HepG2 (cell line): ENCODE data around the gene S100P. TPM values are rescaled to one million over a fixed set of nuclear protein-coding genes. Genes with fewer than 3 reads are reported as not detected.

ENCODE experiments used
- HNRNPL ChIP-seq: fragments of 200-400 bp; formaldehyde crosslinking; IDR thresholded peaks from 2 replicates; pipeline ENCODE4 v1.6.1; 2017; ENCODE audit warnings: mild to moderate bottlenecking, low read depth, low read length
- MIER3 ChIP-seq: IDR thresholded peaks from 2 replicates; pipeline ENCODE4 v1.6.1; 2016; ENCODE audit warnings: missing compliant biosample characterization, borderline replicate concordance
- PAF1 ChIP-seq: IDR thresholded peaks from 2 replicates; pipeline ENCODE4 v1.6.1; 2016; ENCODE audit warnings: missing genetic modification reagents, missing compliant biosample characterization
- RFXAP ChIP-seq: sonication (generic); formaldehyde crosslinking; IDR thresholded peaks from 2 replicates; pipeline ENCODE4 v1.4.0; 2020; ENCODE audit warnings: missing genetic modification reagents, borderline replicate concordance
- YEATS2 ChIP-seq: sonication (generic); formaldehyde crosslinking; IDR thresholded peaks from 2 replicates; pipeline ENCODE4 v1.4.0; 2020; ENCODE audit warnings: missing genetic modification reagents, borderline replicate concordance
- ZFP36L2 ChIP-seq: sonication (generic); formaldehyde crosslinking; IDR thresholded peaks from 2 replicates; pipeline ENCODE4 v1.4.0; 2020; ENCODE audit warnings: missing genetic modification reagents
- ZMYM3 ChIP-seq: sonication (generic); formaldehyde crosslinking; IDR thresholded peaks from 2 replicates; pipeline ENCODE4 v1.5.1; 2020; ENCODE audit warnings: mild to moderate bottlenecking, missing genetic modification reagents
- ZNF282 ChIP-seq: fragments of 450-650 bp; IDR thresholded peaks from 2 replicates; pipeline ENCODE4 v1.6.1; 2018; ENCODE audit not compliant: partially characterized antibody
- ZNF296 ChIP-seq: sonication (generic); formaldehyde crosslinking; conservative IDR thresholded peaks from 2 replicates; pipeline ENCODE4 v1.5.0; 2020; ENCODE audit warnings: mild to moderate bottlenecking, missing genetic modification reagents
- ZNF329 ChIP-seq: sonication (generic); formaldehyde crosslinking; IDR thresholded peaks from 2 replicates; pipeline ENCODE4 v1.9.0; 2021; ENCODE audit warnings: low read depth, mild to moderate bottlenecking, missing genetic modification reagents
- ZNF670 ChIP-seq: sonication (generic); formaldehyde crosslinking; IDR thresholded peaks from 2 replicates; pipeline ENCODE4 v1.8.0; 2022; ENCODE audit warnings: mild to moderate bottlenecking, missing genetic modification reagents, borderline replicate concordance
- polyA plus RNA-seq, 8 experiments: library from polyadenylated mRNA; depleted of rRNA in 3 of 8; stranded (reverse) in 7 of 8; unstranded in 1 of 8; fragments of >200 nt; fragmentation: Illumina TruSeq in 4 of 8; extraction: Trizol in 4 of 8; gene quantifications; 2 replicates each; pipeline versions ENCODE4 v1.2.1 to v1.2.3, GENCODE V29; 2011 to 2016; ENCODE audit warnings: low read depth in 4 of 8, missing spikeins in 1 of 8, mixed read lengths in 1 of 8; ENCODE audit not compliant: insufficient read depth in 1 of 8
- total RNA-seq, 5 experiments: library from RNA; depleted of rRNA; stranded (reverse); fragments of >200 nt; fragmentation: Illumina TruSeq; extraction: Trizol; gene quantifications; 2 replicates each; pipeline ENCODE4 v1.2.3, GENCODE V29; 2016; ENCODE audit warnings: low read depth in 1 of 5
- TF ChIP-seq, protein P1 (sequence below): sonication (generic); formaldehyde crosslinking; IDR thresholded peaks from 2 replicates; pipeline ENCODE4 v1.4.0; 2020; ENCODE audit warnings: missing genetic modification reagents, mild to moderate bottlenecking, borderline replicate concordance
- TF ChIP-seq, protein P2 (sequence below): sonication (generic); formaldehyde crosslinking; IDR thresholded peaks from 2 replicates; pipeline ENCODE4 v1.8.1; 2023; ENCODE audit warnings: missing genetic modification reagents, inconsistent platforms, borderline replicate concordance
- TF ChIP-seq, protein P3 (sequence below): sonication (generic); formaldehyde crosslinking; IDR thresholded peaks from 2 replicates; pipeline ENCODE4 v1.4.0; 2020; ENCODE audit warnings: missing genetic modification reagents, mild to moderate bottlenecking, borderline replicate concordance
- TF ChIP-seq, protein P4 (sequence below): sonication (generic); formaldehyde crosslinking; IDR thresholded peaks from 2 replicates; pipeline ENCODE4 v1.5.0; 2020; ENCODE audit warnings: mild to moderate bottlenecking, low read depth, missing genetic modification reagents, borderline replicate concordance
- TF ChIP-seq, protein P5 (sequence below): sonication (generic); formaldehyde crosslinking; IDR thresholded peaks from 2 replicates; pipeline ENCODE4 v1.5.0; 2020; ENCODE audit warnings: mild to moderate bottlenecking, missing genetic modification reagents

S100P gene
- total and polyA plus RNA-seq, 2 of the 13 experiments (the other 11 are each of a cell fraction or from before 2014, with no cell fraction given) = 278 to 1,649 TPM

DNA sequence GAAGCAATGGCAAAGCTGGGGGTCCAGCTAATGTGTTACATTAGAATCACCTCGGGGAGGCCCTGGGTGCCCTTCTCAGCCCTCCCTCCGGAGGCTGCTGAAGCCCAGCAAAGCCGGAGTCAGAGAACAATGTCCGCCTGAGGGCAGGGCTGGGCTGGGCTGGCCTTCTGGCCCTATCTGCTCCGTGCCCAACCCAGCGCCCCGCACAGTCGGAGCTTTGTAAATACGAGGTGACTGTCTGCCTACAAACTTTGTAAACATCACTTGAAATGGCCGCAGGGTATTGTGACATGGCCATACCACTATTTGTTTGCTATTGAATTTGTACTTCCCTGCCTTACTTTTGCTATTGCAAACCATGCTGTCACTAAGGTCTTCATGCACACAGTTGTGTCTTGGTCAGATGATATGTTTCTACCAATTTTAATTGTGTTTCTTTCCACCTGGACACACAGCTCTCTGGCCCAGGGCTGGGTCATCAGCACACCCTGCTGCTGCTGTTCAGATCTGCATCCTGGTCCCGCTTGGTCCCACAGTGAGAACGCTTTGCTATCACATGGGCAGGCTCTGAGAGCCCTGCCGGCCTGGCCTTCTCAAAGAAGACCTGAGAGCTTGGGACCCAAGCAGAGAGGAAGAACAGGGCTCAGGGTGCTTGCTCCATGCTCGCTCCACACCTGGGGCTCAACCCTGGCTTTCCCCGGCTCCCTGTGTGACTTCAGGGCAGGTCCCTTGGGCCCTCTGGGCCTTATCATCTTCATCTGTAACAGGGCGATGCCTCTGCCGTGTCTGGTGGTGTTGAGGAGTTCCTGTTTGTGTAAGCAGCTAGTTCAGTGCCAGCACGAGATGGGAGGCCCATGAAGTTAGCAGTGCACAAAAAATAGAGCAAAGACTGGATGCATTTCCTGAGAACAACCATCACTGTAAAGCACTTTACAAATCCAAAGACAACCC lies 2.3 kb downstream of the S100P start (continued):
- peak; percentile 77 for TF ChIP-seq PAF1
- TF ChIP-seq, protein P1, sequence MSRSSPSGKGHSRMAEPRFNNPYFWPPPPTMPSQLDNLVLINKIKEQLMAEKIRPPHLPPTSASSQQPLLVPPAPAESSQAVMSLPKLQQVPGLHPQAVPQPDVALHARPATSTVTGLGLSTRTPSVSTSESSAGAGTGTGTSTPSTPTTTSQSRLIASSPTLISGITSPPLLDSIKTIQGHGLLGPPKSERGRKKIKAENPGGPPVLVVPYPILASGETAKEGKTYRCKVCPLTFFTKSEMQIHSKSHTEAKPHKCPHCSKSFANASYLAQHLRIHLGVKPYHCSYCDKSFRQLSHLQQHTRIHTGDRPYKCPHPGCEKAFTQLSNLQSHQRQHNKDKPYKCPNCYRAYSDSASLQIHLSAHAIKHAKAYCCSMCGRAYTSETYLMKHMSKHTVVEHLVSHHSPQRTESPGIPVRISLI (CRISPR knock-in tag) = no peak; the same call in 1 of the 2 replicates
- peak; percentile 85 for TF ChIP-seq ZMYM3
- TF ChIP-seq ZFP36L2 (CRISPR knock-in tag) = no peak; the same call in 1 of the 2 replicates
- TF ChIP-seq RFXAP (CRISPR knock-in tag) = peak; percentile 84; the same call in 1 of the 2 replicates
- no peak for TF ChIP-seq ZNF296 (CRISPR knock-in tag)
- peak; percentile 82; the same call in 1 of the 2 replicates for TF ChIP-seq YEATS2 (CRISPR knock-in tag)
- no peak for TF ChIP-seq ZNF282
- TF ChIP-seq ZNF670 (CRISPR knock-in tag) = peak; percentile 83; the same call in 1 of the 2 replicates
- TF ChIP-seq ZNF329 = peak; percentile 54; the same call in 1 of the 2 replicates
- TF ChIP-seq, protein P2, sequence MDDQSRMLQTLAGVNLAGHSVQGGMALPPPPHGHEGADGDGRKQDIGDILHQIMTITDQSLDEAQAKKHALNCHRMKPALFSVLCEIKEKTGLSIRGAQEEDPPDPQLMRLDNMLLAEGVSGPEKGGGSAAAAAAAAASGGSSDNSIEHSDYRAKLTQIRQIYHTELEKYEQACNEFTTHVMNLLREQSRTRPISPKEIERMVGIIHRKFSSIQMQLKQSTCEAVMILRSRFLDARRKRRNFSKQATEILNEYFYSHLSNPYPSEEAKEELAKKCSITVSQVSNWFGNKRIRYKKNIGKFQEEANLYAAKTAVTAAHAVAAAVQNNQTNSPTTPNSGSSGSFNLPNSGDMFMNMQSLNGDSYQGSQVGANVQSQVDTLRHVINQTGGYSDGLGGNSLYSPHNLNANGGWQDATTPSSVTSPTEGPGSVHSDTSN (CRISPR knock-in tag) = no peak
- TF ChIP-seq, protein P3, sequence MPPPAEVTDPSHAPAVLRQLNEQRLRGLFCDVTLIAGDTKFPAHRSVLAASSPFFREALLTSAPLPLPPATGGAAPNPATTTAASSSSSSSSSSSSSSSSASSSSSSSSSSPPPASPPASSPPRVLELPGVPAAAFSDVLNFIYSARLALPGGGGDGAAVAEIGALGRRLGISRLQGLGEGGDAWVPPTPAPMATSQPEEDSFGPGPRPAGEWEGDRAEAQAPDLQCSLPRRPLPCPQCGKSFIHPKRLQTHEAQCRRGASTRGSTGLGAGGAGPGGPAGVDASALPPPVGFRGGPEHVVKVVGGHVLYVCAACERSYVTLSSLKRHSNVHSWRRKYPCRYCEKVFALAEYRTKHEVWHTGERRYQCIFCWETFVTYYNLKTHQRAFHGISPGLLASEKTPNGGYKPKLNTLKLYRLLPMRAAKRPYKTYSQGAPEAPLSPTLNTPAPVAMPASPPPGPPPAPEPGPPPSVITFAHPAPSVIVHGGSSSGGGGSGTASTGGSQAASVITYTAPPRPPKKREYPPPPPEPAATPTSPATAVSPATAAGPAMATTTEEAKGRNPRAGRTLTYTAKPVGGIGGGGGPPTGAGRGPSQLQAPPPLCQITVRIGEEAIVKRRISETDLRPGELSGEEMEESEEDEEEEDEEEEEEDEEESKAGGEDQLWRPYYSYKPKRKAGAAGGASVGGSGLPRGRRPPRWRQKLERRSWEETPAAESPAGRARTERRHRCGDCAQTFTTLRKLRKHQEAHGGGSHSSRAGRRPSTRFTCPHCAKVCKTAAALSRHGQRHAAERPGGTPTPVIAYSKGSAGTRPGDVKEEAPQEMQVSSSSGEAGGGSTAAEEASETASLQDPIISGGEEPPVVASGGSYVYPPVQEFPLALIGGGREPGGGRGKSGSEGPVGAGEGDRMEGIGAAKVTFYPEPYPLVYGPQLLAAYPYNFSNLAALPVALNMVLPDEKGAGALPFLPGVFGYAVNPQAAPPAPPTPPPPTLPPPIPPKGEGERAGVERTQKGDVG (CRISPR knock-in tag) = 0 out of 2 replicates have a peak, but pooled peaks have one; percentile 15
- TF ChIP-seq, protein P4, sequence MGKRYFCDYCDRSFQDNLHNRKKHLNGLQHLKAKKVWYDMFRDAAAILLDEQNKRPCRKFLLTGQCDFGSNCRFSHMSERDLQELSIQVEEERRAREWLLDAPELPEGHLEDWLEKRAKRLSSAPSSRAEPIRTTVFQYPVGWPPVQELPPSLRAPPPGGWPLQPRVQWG (CRISPR knock-in tag) = no peak
- peak; percentile 95 for TF ChIP-seq HNRNPL
- TF ChIP-seq, protein P5, sequence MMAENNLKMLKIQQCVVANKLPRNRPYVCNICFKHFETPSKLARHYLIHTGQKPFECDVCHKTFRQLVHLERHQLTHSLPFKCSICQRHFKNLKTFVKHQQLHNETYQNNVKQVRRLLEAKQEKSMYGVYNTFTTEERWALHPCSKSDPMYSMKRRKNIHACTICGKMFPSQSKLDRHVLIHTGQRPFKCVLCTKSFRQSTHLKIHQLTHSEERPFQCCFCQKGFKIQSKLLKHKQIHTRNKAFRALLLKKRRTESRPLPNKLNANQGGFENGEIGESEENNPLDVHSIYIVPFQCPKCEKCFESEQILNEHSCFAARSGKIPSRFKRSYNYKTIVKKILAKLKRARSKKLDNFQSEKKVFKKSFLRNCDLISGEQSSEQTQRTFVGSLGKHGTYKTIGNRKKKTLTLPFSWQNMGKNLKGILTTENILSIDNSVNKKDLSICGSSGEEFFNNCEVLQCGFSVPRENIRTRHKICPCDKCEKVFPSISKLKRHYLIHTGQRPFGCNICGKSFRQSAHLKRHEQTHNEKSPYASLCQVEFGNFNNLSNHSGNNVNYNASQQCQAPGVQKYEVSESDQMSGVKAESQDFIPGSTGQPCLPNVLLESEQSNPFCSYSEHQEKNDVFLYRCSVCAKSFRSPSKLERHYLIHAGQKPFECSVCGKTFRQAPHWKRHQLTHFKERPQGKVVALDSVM (CRISPR knock-in tag) = peak; percentile 96
- peak; percentile 91; the same call in 1 of the 2 replicates for TF ChIP-seq MIER3 (CRISPR knock-in tag)
